ENCODE data around the gene CD81. TPM values are rescaled to one million over a fixed set of nuclear protein-coding genes. Genes with fewer than 3 reads are reported as not detected.
"Not testable (repeated sequence)": the region's sequence is repeated elsewhere in the genome, so short reads cannot be mapped to it uniquely, and the experiment has no call there.

Gene CD81
- polyA plus RNA-seq (ENCODE audit: insufficient read length), result 488 TPM

GRCh38 chr11:2376751-2377451 lies at the start of gene CD81:
Gene CD81, plus strand, starts transcription at chr11:2377310. Its CDS starts 240 bp downstream, at chr11:2377550.
- DNase-seq, result no peak

- DNase-seq, result no peak
These were observed 49.1 kb upstream of the CD81 start for GRCh38 chr11:2328021-2328420.

GRCh38 chr11:2328656-2329354 lies 48.3 kb upstream of the CD81 start:
- no peak for DNase-seq

GRCh38 chr11:2329551-2329950 lies 47.6 kb upstream of the CD81 start:
- DNase-seq, result no peak

- no peak for DNase-seq
These were observed 46.4 kb upstream of the CD81 start for GRCh38 chr11:2330696-2331095.

- DNase-seq, result no peak
These were observed 45.7 kb upstream of the CD81 start for GRCh38 chr11:2331404-2331803.

- not testable (repeated sequence) for DNase-seq
These were observed 44.5 kb upstream of the CD81 start for GRCh38 chr11:2332569-2332968.

GRCh38 chr11:2333486-2334205 lies 43.5 kb upstream of the CD81 start:
- not testable (repeated sequence) for DNase-seq

- DNase-seq, result not testable (repeated sequence)
These were observed 41.8 kb upstream of the CD81 start for GRCh38 chr11:2335286-2335685.

GRCh38 chr11:2338760-2339159 lies 38.4 kb upstream of the CD81 start:
- DNase-seq, result not testable (repeated sequence)

GRCh38 chr11:2342557-2342956 lies 34.6 kb upstream of the CD81 start:
- DNase-seq, result no peak

GRCh38 chr11:2342981-2343380 lies 34.1 kb upstream of the CD81 start:
- no peak for DNase-seq

GRCh38 chr11:2343502-2343901 lies 33.6 kb upstream of the CD81 start:
- DNase-seq, result no peak

GRCh38 chr11:2345050-2345449 lies 32.1 kb upstream of the CD81 start:
- DNase-seq, result no peak

- DNase-seq, result no peak
These were observed 31.1 kb upstream of the CD81 start for GRCh38 chr11:2346014-2346413.

- DNase-seq, result no peak
These were observed 30.4 kb upstream of the CD81 start for GRCh38 chr11:2346586-2347307.

- no peak for DNase-seq
These were observed 29.7 kb upstream of the CD81 start for GRCh38 chr11:2347308-2347830.

GRCh38 chr11:2348986-2349385 lies 28.1 kb upstream of the CD81 start:
- DNase-seq, result no peak

GRCh38 chr11:2351701-2352100 lies 25.4 kb upstream of the CD81 start:
- no peak for DNase-seq

GRCh38 chr11:2352420-2352819 lies 24.7 kb upstream of the CD81 start:
- no peak for DNase-seq

GRCh38 chr11:2355000-2355644 lies 22.0 kb upstream of the CD81 start:
- no peak for DNase-seq

- DNase-seq, result no peak
These were observed 19.9 kb upstream of the CD81 start for GRCh38 chr11:2357246-2357645.
